Measurements from ENCODE around the gene TRIM56.
A peak's percentile ranks its signal among the peaks of the same experiment; 100 is the strongest.
"Not testable (repeated sequence)": the region's sequence is repeated elsewhere in the genome, so short reads cannot be mapped to it uniquely, and the experiment has no call there.

TRIM56 gene

GRCh38 chr7:101081432-101081831 is 3.8 kb upstream of the TRIM56 start:
- H3K4me3 Mint-ChIP-seq, result no peak overlapping the region
- peaks cover 20% of the 10 kb centered on the region for H3K4me1 Mint-ChIP-seq (ENCODE audit: low read depth)

DNA sequence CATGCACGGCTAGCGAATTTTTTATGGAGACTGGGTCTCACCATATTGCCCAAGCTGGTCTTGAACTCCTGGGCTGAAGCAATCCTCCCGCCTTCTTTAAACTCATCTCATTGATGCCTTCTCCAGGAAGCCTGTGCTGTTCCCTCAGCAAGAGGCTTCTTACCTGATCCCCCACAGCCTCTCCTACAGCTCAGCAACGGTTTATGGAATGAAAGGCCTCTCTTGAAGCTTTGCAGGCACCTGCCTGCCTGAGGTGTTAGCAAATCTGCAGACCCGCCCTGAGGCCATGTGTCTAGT is 468 bp upstream of the TRIM56 start:
- H3K4me3 Mint-ChIP-seq, result peak overlapping the region; percentile 96
- no peaks in the 10 kb centered on the region for H3K36me3 Mint-ChIP-seq
- H3K27me3 Mint-ChIP-seq, result no peaks in the 10 kb centered on the region
- no peaks in the 10 kb centered on the region for H3K9me3 Mint-ChIP-seq (ENCODE audit: low read depth)
- peak overlapping the region; percentile 97 for H3K27ac Mint-ChIP-seq
- peaks cover 32% of the 10 kb centered on the region for H3K4me1 Mint-ChIP-seq (ENCODE audit: low read depth)

More at GRCh38 chr7:101081432-101081831, 3.8 kb upstream of the TRIM56 start:
- Mint-ChIP-seq H3K27ac (no peak overlapping the region), H3K9me3 (ENCODE audit: low read depth) (no peaks in the 10 kb centered on the region), H3K36me3 (no peaks in the 10 kb centered on the region), H3K27me3 (no peaks in the 10 kb centered on the region)

DNA sequence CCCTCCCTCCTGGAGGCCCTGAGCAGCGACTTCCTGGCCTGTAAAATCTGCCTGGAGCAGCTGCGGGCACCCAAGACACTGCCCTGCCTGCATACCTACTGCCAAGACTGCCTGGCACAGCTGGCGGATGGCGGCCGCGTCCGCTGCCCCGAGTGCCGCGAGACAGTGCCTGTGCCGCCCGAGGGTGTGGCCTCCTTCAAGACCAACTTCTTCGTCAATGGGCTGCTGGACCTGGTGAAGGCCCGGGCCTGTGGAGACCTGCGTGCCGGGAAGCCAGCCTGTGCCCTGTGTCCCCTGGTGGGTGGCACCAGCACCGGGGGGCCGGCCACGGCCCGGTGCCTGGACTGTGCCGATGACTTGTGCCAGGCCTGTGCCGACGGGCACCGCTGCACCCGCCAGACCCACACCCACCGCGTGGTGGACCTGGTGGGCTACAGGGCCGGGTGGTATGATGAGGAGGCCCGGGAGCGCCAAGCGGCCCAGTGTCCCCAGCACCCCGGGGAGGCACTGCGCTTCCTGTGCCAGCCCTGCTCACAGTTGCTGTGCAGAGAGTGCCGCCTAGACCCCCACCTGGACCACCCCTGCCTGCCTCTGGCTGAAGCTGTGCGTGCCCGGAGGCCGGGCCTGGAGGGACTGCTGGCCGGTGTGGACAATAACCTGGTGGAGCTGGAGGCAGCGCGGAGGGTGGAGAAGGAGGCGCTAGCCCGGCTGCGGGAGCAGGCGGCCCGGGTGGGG is 2.2 kb downstream of the TRIM56 start:
- H3K4me1 Mint-ChIP-seq (ENCODE audit: low read depth), result peaks cover 39% of the 10 kb centered on the region
- H3K27me3 Mint-ChIP-seq, result no peaks in the 10 kb centered on the region
- no peaks in the 10 kb centered on the region for H3K9me3 Mint-ChIP-seq (ENCODE audit: low read depth)
- peak overlapping the region; percentile 27 for H3K4me3 Mint-ChIP-seq
- peaks cover 4% of the 10 kb centered on the region for H3K36me3 Mint-ChIP-seq
- no peak overlapping the region for H3K27ac Mint-ChIP-seq

DNA sequence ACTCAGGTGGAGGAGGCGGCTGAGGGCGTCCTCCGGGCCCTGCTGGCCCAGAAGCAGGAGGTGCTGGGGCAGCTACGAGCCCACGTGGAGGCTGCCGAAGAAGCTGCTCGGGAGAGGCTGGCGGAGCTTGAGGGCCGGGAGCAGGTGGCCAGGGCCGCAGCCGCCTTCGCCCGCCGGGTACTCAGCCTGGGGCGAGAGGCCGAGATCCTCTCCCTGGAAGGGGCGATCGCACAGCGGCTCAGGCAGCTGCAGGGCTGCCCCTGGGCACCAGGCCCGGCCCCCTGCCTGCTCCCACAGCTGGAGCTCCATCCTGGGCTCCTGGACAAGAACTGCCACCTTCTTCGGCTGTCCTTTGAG is 2.8 kb downstream of the TRIM56 start:
- Mint-ChIP-seq H3K9me3 (ENCODE audit: low read depth) (no peaks in the 10 kb centered on the region), H3K4me1 (ENCODE audit: low read depth) (peaks cover 40% of the 10 kb centered on the region), H3K27me3 (no peaks in the 10 kb centered on the region), H3K4me3 (no peak overlapping the region), H3K36me3 (peaks cover 4% of the 10 kb centered on the region), H3K27ac (no peak overlapping the region)

DNA sequence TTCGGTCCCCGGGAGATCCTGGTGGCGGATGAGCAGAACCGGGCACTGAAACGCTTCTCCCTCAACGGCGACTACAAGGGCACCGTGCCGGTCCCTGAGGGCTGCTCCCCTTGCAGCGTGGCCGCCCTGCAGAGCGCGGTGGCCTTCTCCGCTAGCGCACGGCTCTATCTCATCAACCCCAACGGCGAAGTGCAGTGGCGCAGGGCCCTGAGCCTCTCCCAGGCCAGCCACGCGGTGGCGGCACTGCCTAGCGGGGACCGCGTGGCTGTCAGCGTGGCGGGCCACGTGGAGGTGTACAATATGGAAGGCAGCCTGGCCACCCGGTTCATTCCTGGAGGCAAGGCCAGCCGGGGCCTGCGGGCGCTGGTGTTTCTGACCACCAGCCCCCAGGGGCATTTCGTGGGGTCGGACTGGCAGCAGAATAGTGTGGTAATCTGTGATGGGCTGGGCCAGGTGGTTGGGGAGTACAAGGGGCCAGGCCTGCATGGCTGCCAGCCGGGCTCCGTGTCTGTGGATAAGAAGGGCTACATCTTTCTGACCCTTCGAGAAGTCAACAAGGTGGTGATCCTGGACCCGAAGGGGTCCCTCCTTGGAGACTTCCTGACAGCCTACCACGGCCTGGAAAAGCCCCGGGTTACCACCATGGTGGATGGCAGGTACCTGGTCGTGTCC is 3.7 kb downstream of the TRIM56 start:
- H3K36me3 Mint-ChIP-seq, result peaks cover 4% of the 10 kb centered on the region
- H3K4me3 Mint-ChIP-seq, result peak overlapping the region; percentile 57
- no peaks in the 10 kb centered on the region for H3K27me3 Mint-ChIP-seq
- H3K27ac Mint-ChIP-seq, result peak overlapping the region; percentile 61
- H3K9me3 Mint-ChIP-seq (ENCODE audit: low read depth), result no peaks in the 10 kb centered on the region
- H3K4me1 Mint-ChIP-seq (ENCODE audit: low read depth), result peaks cover 40% of the 10 kb centered on the region

DNA sequence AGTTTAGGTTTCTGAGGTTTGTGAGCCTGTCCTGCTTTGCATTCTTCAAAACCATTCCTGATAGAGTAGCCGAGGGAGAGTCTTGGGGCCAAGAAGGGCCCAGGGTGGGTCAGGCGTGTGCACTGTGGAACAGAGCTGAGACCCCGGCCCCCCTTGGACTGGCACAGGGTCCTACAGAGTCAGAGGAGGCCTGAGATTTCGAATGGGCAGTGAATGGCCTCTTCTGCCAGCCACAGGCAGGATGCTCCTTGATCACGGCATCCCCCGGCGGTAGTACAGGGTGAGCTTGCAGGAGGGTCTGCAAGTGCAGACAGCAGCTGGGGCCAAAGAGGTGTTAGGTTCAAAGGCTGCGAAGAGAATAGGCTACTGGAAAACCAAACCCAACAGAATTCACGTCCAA is 4.6 kb downstream of the TRIM56 start:
- H3K27me3 Mint-ChIP-seq, result no peaks in the 10 kb centered on the region
- H3K4me3 Mint-ChIP-seq, result peak overlapping the region; percentile 20
- H3K4me1 Mint-ChIP-seq (ENCODE audit: low read depth), result peaks cover 35% of the 10 kb centered on the region
- peaks cover 8% of the 10 kb centered on the region for H3K36me3 Mint-ChIP-seq
- peak overlapping the region; percentile 61 for H3K27ac Mint-ChIP-seq
- H3K9me3 Mint-ChIP-seq (ENCODE audit: low read depth), result no peaks in the 10 kb centered on the region

DNA sequence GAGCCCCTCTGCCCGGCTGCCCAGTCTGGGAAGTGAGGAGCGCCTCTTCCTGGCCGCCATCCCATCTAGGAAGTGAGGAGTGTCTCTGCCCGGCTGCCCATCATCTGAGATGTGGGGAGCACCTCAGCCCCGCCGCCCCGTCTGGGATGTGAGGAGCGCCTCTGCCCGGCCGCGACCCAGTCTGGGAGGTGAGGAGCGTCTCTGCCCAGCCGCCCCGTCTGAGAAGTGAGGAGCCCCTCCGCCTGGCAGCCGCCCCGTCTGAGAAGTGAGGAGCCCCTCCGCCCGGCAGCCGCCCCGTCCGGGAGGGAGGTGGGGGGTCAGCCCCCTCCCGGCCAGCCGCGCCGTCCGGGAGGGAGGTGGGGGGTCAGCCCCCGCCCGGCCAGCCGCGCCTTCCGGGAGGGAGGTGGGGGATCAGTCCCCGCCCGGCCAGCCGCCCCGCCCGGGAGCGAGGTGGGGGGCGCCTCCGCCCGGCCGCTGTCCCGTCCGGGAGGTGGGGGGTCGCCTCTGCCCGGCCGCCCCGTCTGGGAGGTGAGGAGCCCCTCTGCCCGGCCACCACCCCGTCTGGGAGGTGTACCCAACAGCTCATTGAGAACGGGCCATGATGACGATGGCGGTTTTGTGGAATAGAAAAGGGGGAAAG is 7.1 kb downstream of the TRIM56 start:
- not testable (repeated sequence) for H3K27me3 Mint-ChIP-seq; H3K27ac Mint-ChIP-seq; H3K36me3 Mint-ChIP-seq; H3K9me3 Mint-ChIP-seq (ENCODE audit: low read depth); H3K4me3 Mint-ChIP-seq
- peaks cover 23% of the 10 kb centered on the region for H3K4me1 Mint-ChIP-seq (ENCODE audit: low read depth)

DNA sequence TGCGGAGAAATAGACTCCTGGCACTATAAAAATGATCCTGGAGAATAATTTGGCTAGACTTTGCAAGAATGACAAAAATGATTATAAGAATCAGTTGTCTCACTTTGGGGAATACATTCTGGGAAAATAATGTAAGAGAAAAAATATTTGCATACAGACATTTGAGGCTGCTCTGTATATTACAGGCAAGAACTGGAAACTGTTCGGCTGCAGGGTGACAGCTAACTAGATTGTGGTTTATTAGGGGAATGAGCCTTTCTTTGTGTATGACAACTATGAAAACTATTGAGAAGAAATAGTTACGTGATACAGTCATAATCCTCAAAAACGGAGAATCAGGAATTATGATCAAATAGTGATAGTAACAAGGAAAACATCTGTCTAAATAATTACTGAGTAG is 8.6 kb downstream of the TRIM56 start:
- no peaks in the 10 kb centered on the region for H3K9me3 Mint-ChIP-seq (ENCODE audit: low read depth)
- H3K27ac Mint-ChIP-seq, result peak overlapping the region; percentile 5
- H3K4me1 Mint-ChIP-seq (ENCODE audit: low read depth), result peaks cover 20% of the 10 kb centered on the region
- no peak overlapping the region for H3K4me3 Mint-ChIP-seq
- H3K36me3 Mint-ChIP-seq, result peaks cover 8% of the 10 kb centered on the region
- H3K27me3 Mint-ChIP-seq, result no peaks in the 10 kb centered on the region

GRCh38 chr7:101094376-101094775 is 9.1 kb downstream of the TRIM56 start:
- Mint-ChIP-seq H3K9me3 (ENCODE audit: low read depth) (no peaks in the 10 kb centered on the region), H3K27me3 (no peaks in the 10 kb centered on the region), H3K36me3 (peaks cover 8% of the 10 kb centered on the region), H3K4me1 (ENCODE audit: low read depth) (peaks cover 17% of the 10 kb centered on the region), H3K4me3 (no peak overlapping the region), H3K27ac (no peak overlapping the region)

- H3K4me3 Mint-ChIP-seq, result no peak overlapping the region
- H3K9me3 Mint-ChIP-seq (ENCODE audit: low read depth), result no peaks in the 10 kb centered on the region
- H3K27me3 Mint-ChIP-seq, result no peaks in the 10 kb centered on the region
- peaks cover 17% of the 10 kb centered on the region for H3K4me1 Mint-ChIP-seq (ENCODE audit: low read depth)
- no peak overlapping the region for H3K27ac Mint-ChIP-seq
- peaks cover 8% of the 10 kb centered on the region for H3K36me3 Mint-ChIP-seq
Observed at GRCh38 chr7:101094791-101095375, 9.6 kb downstream of the TRIM56 start.

GRCh38 chr7:101096331-101096956 is 11.2 kb downstream of the TRIM56 start:
- H3K4me3 Mint-ChIP-seq, result no peak overlapping the region
- no peaks in the 10 kb centered on the region for H3K9me3 Mint-ChIP-seq (ENCODE audit: low read depth)
- H3K4me1 Mint-ChIP-seq (ENCODE audit: low read depth), result peaks cover 25% of the 10 kb centered on the region
- peaks cover 4% of the 10 kb centered on the region for H3K36me3 Mint-ChIP-seq
- no peaks in the 10 kb centered on the region for H3K27me3 Mint-ChIP-seq
- no peak overlapping the region for H3K27ac Mint-ChIP-seq

GRCh38 chr7:101096957-101097347 is 11.7 kb downstream of the TRIM56 start:
- H3K27ac Mint-ChIP-seq, result peak overlapping the region; percentile 58
- H3K36me3 Mint-ChIP-seq, result peaks cover 4% of the 10 kb centered on the region

DNA sequence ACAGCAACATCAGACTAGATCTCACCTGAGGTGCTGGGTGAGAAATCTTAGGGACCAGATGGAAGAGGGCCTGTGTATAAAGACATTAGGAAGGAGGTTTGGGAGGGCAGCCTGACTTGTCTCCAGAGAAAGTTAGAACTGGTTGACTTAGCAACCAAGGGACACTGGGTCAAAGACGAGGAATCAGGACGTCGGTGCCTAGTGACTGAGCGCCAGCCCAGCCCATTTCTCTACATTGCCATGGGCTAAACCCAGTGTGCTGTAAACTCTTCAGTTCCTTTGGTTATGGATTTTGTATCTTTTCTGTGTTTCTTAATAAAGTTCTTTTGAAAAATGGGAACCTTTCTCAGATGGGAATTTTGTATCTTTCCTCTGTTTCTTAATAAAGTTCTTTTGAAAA is 12.3 kb downstream of the TRIM56 start:
- Mint-ChIP-seq H3K4me3 (no peak overlapping the region), H3K4me1 (ENCODE audit: low read depth) (peaks cover 26% of the 10 kb centered on the region), H3K9me3 (ENCODE audit: low read depth) (no peaks in the 10 kb centered on the region), H3K27ac (peak overlapping the region; percentile 58), H3K36me3 (peaks cover 4% of the 10 kb centered on the region), H3K27me3 (no peaks in the 10 kb centered on the region)

More at GRCh38 chr7:101096957-101097347, 11.7 kb downstream of the TRIM56 start:
- no peaks in the 10 kb centered on the region for H3K9me3 Mint-ChIP-seq (ENCODE audit: low read depth)
- no peak overlapping the region for H3K4me3 Mint-ChIP-seq
- no peaks in the 10 kb centered on the region for H3K27me3 Mint-ChIP-seq
- H3K4me1 Mint-ChIP-seq (ENCODE audit: low read depth), result peaks cover 26% of the 10 kb centered on the region

- H3K4me3 Mint-ChIP-seq, result no peak overlapping the region
- H3K27ac Mint-ChIP-seq, result peak overlapping the region; percentile 79
- peaks cover 24% of the 10 kb centered on the region for H3K4me1 Mint-ChIP-seq (ENCODE audit: low read depth)
- H3K36me3 Mint-ChIP-seq, result no peaks in the 10 kb centered on the region
- H3K27me3 Mint-ChIP-seq, result peaks cover 13% of the 10 kb centered on the region
- no peaks in the 10 kb centered on the region for H3K9me3 Mint-ChIP-seq (ENCODE audit: low read depth)
Observed at GRCh38 chr7:101099969-101100781, 14.9 kb downstream of the TRIM56 start.

All from activated naive CD8-positive, alpha-beta T cell (primary cell).